ENCODE measurements around the gene MS4A8. TPM values are rescaled to one million over a fixed set of nuclear protein-coding genes. Genes with fewer than 3 reads are reported as not detected.

Gene MS4A8
- total and polyA plus RNA-seq, 2 donors (not counting 1 experiment from before 2014, with no cell fraction given): not detected

- WGBS (ENCODE audit: insufficient coverage): 85% methylated on average over 10 of the region's 11 CpGs
- Histone ChIP-seq H4K20me1 (ENCODE audit: control insufficient read depth, insufficient read depth, low read length, poor library complexity, severe bottlenecking) (no peaks in the 10 kb centered on the region), H3K27me3 (replicated peaks in 1 of 4; ENCODE audit: control extremely low read depth in 1 of 4, control insufficient read depth in 3 of 4, insufficient read depth in 4 of 4, low read length in 3 of 4) (peaks cover 0 to 18% (median 1%) of the 10 kb centered on the region in 4 experiments), H3K9ac (ENCODE audit: low read length) (no peak overlapping the region), H3K4me2 (replicated peaks; ENCODE audit: low read depth, low read length, poor library complexity, severe bottlenecking) (peak overlapping the region; percentile 45), H3K4me1 (ENCODE audit: control insufficient read depth in 2 of 2, insufficient read depth in 2 of 2, low read length in 2 of 2) (peaks cover 25 to 30% of the 10 kb centered on the region in 2 donors), H3K27ac (ENCODE audit: low read length in 2 of 2) (no peak overlapping the region), H3K9me3 (ENCODE audit: control extremely low read depth in 1 of 3, control insufficient read depth in 2 of 3, insufficient read depth in 1 of 3, low read length in 2 of 3) (peaks cover 0 to 8% (median 0%) of the 10 kb centered on the region in 3 donors), H3K36me3 (replicated peaks in 1 of 2; ENCODE audit: control extremely low read depth in 1 of 2, control insufficient read depth in 1 of 2, extremely low read depth in 1 of 2, insufficient read depth in 2 of 2, low read length in 1 of 2) (no peaks in the 10 kb centered on the region), H3K4me3 (ENCODE audit: control extremely low read depth in 1 of 5, extremely low read depth in 1 of 5, insufficient read depth in 1 of 5, low read depth in 2 of 5, low read length in 4 of 5) (no peak overlapping the region), H2AFZ (ENCODE audit: insufficient read depth, low read depth, low read length, poor library complexity, severe bottlenecking) (no peak overlapping the region), H3K79me2 (ENCODE audit: control insufficient read depth, insufficient read depth, low read length) (no peaks in the 10 kb centered on the region)
- peak overlapping the region; percentile 5 for H3K27ac Mint-ChIP-seq
- POLR2A ChIA-PET: no interaction called here
- TF ChIP-seq CTCF (IDR thresholded peaks at IDR 0.05) (no peak), EZH2 (IDR thresholded peaks at IDR 0.05; ENCODE audit: borderline replicate concordance, insufficient read depth, low read depth, low read length, poor library complexity, severe bottlenecking) (no peak)
- peaks cover 30% of the 10 kb centered on the region for H3K27me3 Mint-ChIP-seq
- no peak overlapping the region for H3K4me3 Mint-ChIP-seq
- DNase-seq (no peak), ATAC-seq (ENCODE audit: low read depth) (no peak)
- H3K4me1 Mint-ChIP-seq: peaks cover 49% of the 10 kb centered on the region
- CTCF ChIA-PET: interaction anchor here (0.8 to 6.5 kb wide), 13 partner anchors 10 to 498 kb away, joined by 3 to 102 read pairs (median 4); no protein-coding TSS in a partner anchor
- intact Hi-C loops (cut with micrococcal nuclease): loop anchor here (5.0 kb wide), 1 partner anchor 497 kb away; no protein-coding TSS in a partner anchor
- no peaks in the 10 kb centered on the region for H3K9me3 Mint-ChIP-seq (ENCODE audit: insufficient read depth)
These were observed 64.4 kb downstream of the MS4A8 start for GRCh38 chr11:60763692-60764369.

- Histone ChIP-seq H3K4me1 (ENCODE audit: control insufficient read depth in 2 of 2, insufficient read depth in 2 of 2, low read length in 2 of 2) (peaks cover 25 to 30% of the 10 kb centered on the region in 2 donors), H3K79me2 (ENCODE audit: control insufficient read depth, insufficient read depth, low read length) (no peaks in the 10 kb centered on the region), H2AFZ (ENCODE audit: insufficient read depth, low read depth, low read length, poor library complexity, severe bottlenecking) (no peak overlapping the region), H3K27ac (ENCODE audit: low read length in 2 of 2) (no peak overlapping the region), H3K9ac (ENCODE audit: low read length) (no peak overlapping the region), H3K4me2 (replicated peaks; ENCODE audit: low read depth, low read length, poor library complexity, severe bottlenecking) (no peak overlapping the region), H3K27me3 (replicated peaks in 1 of 4; ENCODE audit: control extremely low read depth in 1 of 4, control insufficient read depth in 3 of 4, insufficient read depth in 4 of 4, low read length in 3 of 4) (peaks cover 0 to 21% (median 1%) of the 10 kb centered on the region in 4 experiments), H4K20me1 (ENCODE audit: control insufficient read depth, insufficient read depth, low read length, poor library complexity, severe bottlenecking) (no peaks in the 10 kb centered on the region), H3K36me3 (replicated peaks in 1 of 2; ENCODE audit: control extremely low read depth in 1 of 2, control insufficient read depth in 1 of 2, extremely low read depth in 1 of 2, insufficient read depth in 2 of 2, low read length in 1 of 2) (no peaks in the 10 kb centered on the region), H3K9me3 (ENCODE audit: control extremely low read depth in 1 of 3, control insufficient read depth in 2 of 3, insufficient read depth in 1 of 3, low read length in 2 of 3) (peaks cover 0 to 8% (median 0%) of the 10 kb centered on the region in 3 donors), H3K4me3 (ENCODE audit: control extremely low read depth in 1 of 5, extremely low read depth in 1 of 5, insufficient read depth in 1 of 5, low read depth in 2 of 5, low read length in 4 of 5) (no peak overlapping the region)
- ChIA-PET POLR2A (no interaction called here), CTCF (interaction anchor here (0.6 to 6.5 kb wide), 5 partner anchors 8 to 627 kb away, joined by 4 to 102 read pairs (median 8); partner anchors contain the start of genes MS4A15 and TMEM216)
- DNase-seq (peak; percentile 25), ATAC-seq (ENCODE audit: low read depth) (no peak)
- H3K9me3 Mint-ChIP-seq (ENCODE audit: insufficient read depth): no peaks in the 10 kb centered on the region
- H3K4me3 Mint-ChIP-seq: no peak overlapping the region
- no peak for TF ChIP-seq CTCF (IDR thresholded peaks at IDR 0.05)
- no peak for TF ChIP-seq EZH2 (IDR thresholded peaks at IDR 0.05; ENCODE audit: borderline replicate concordance, insufficient read depth, low read depth, low read length, poor library complexity, severe bottlenecking)
- intact Hi-C loops (cut with micrococcal nuclease): loop anchor here (5.0 kb wide), 1 partner anchor 498 kb away; no protein-coding TSS in a partner anchor
- H3K4me1 Mint-ChIP-seq: peaks cover 39% of the 10 kb centered on the region
- H3K27ac Mint-ChIP-seq: no peak overlapping the region
- WGBS (ENCODE audit: insufficient coverage): no CpG with 5 or more reads among the region's 1 CpG
- peaks cover 32% of the 10 kb centered on the region for H3K27me3 Mint-ChIP-seq
These were observed 65.5 kb downstream of the MS4A8 start for GRCh38 chr11:60764879-60765278.

Measured in B cell (primary cell).